RWPE1 (cell line): Measurements from ENCODE around the gene TRMT61B.

Experiments
- CTCF ChIA-PET: fragments of 350-600 bp; sonication (Branson Sonifier 250); formaldehyde crosslinking; extraction: SDS; loops from one replicate; lab custom pipeline; 2021; lab: Yijun Ruan, JAX
- POLR2A ChIA-PET: fragments of 400-600 bp; formaldehyde crosslinking; extraction: SDS; loops from one replicate; lab custom pipeline; 2020; ENCODE audit warnings: antibody characterized with exemption; ENCODE audit not compliant: low non-redundant PET; lab: Yijun Ruan, JAX
- DNase-seq: peaks from one replicate; pipeline ENCODE4 v3.0.0; 2012; ENCODE audit warnings: low spot score
- H3K27ac ChIP-seq: fragments of 450-650 bp; 2 replicates; pipeline ENCODE4 v1.5.1; 2017
- CTCF ChIP-seq: fragments of 450-650 bp; conservative IDR thresholded peaks from 2 replicates; pipeline ENCODE4 v1.5.1; 2017; ENCODE audit warnings: low read depth, mild to moderate bottlenecking

The TRMT61B gene

GRCh38 chr2:28801726-28802125 is 68.4 kb downstream of the TRMT61B start:
- CTCF ChIA-PET: no interaction called here
- no peak overlapping the region for H3K27ac ChIP-seq
- peak; percentile 60 for DNase-seq
- TF ChIP-seq CTCF: no peak
- POLR2A ChIA-PET: no interaction called here
